Measurements from ENCODE around the gene RPS13.
"Not testable (repeated sequence)": the region's sequence is repeated elsewhere in the genome, so short reads cannot be mapped to it uniquely, and the experiment has no call there.

RPS13 gene

GRCh38 chr11:17102462-17102861 lies 25.0 kb upstream of the RPS13 start:
- POLR2A ChIA-PET: no interaction called here
- CTCF ChIA-PET: interaction anchor here (0.8 to 1.0 kb wide), 2 partner anchors 8 to 283 kb away, joined by 3 read pairs; no protein-coding TSS in a partner anchor
- no peak for DNase-seq (ENCODE audit: extremely low spot score)
- no peak for TF ChIP-seq CTCF (IDR thresholded peaks at IDR 0.05; ENCODE audit: control extremely low read depth, extremely low read depth, low read depth, missing control alignments)

- no peak for DNase-seq (ENCODE audit: extremely low spot score)
- ChIA-PET POLR2A (no interaction called here), CTCF (no interaction called here)
- TF ChIP-seq CTCF (IDR thresholded peaks at IDR 0.05; ENCODE audit: control extremely low read depth, extremely low read depth, low read depth, missing control alignments): no peak
Observed at GRCh38 chr11:17098658-17099057, 21.2 kb upstream of the RPS13 start.

- TF ChIP-seq CTCF (IDR thresholded peaks at IDR 0.05; ENCODE audit: control extremely low read depth, extremely low read depth, low read depth, missing control alignments): no peak
- no peak for DNase-seq (ENCODE audit: extremely low spot score)
- CTCF ChIA-PET: no interaction called here
- POLR2A ChIA-PET: no interaction called here
Observed at GRCh38 chr11:17098038-17098437, 20.6 kb upstream of the RPS13 start.

- CTCF ChIA-PET: interaction anchor here (0.7 kb wide), 1 partner anchor 22 kb away, joined by 3 read pairs; no protein-coding TSS in a partner anchor
Observed at GRCh38 chr11:17085976-17086375, 8.5 kb upstream of the RPS13 start.

GRCh38 chr11:17077240-17077519 lies 287 bp downstream of the RPS13 start:
- TF ChIP-seq CTCF (IDR thresholded peaks at IDR 0.05; ENCODE audit: control extremely low read depth, extremely low read depth, low read depth, missing control alignments): no peak
- CTCF ChIA-PET: interaction anchor here (2.9 kb wide), 1 partner anchor 14 kb away, joined by 13 read pairs; no protein-coding TSS in a partner anchor
- no peak for DNase-seq (ENCODE audit: extremely low spot score)
- POLR2A ChIA-PET: interaction anchor here (0.6 to 0.9 kb wide), 9 partner anchors 97 to 724 kb away, joined by 3 to 8 read pairs (median 4); no protein-coding TSS in a partner anchor

More at GRCh38 chr11:17085976-17086375, 8.5 kb upstream of the RPS13 start:
- POLR2A ChIA-PET; DNase-seq (ENCODE audit: extremely low spot score): not testable (repeated sequence)

- TF ChIP-seq CTCF (IDR thresholded peaks at IDR 0.05; ENCODE audit: control extremely low read depth, extremely low read depth, low read depth, missing control alignments): no peak
- ChIA-PET POLR2A (interaction anchor here (0.6 kb wide), 1 partner anchor 724 kb away, joined by 4 read pairs; no protein-coding TSS in a partner anchor), CTCF (interaction anchor here (1.0 to 2.9 kb wide), 7 partner anchors 14 to 452 kb away, joined by 3 to 13 read pairs (median 4); no protein-coding TSS in a partner anchor)
- no peak for DNase-seq (ENCODE audit: extremely low spot score)
Observed at GRCh38 chr11:17076517-17077239, 789 bp downstream of the RPS13 start.

- CTCF ChIA-PET: interaction anchor here (1.0 to 2.9 kb wide), 9 partner anchors 13 to 453 kb away, joined by 3 to 13 read pairs (median 4); no protein-coding TSS in a partner anchor
- POLR2A ChIA-PET: no interaction called here
- DNase-seq (ENCODE audit: extremely low spot score): no peak
- no peak for TF ChIP-seq CTCF (IDR thresholded peaks at IDR 0.05; ENCODE audit: control extremely low read depth, extremely low read depth, low read depth, missing control alignments)
Observed at GRCh38 chr11:17075506-17075905, 2.0 kb downstream of the RPS13 start.
